ENCODE measurements around the gene RPA1.
"Not testable (repeated sequence)": the region's sequence is repeated elsewhere in the genome, so short reads cannot be mapped to it uniquely, and the experiment has no call there.

The RPA1 gene

DNA sequence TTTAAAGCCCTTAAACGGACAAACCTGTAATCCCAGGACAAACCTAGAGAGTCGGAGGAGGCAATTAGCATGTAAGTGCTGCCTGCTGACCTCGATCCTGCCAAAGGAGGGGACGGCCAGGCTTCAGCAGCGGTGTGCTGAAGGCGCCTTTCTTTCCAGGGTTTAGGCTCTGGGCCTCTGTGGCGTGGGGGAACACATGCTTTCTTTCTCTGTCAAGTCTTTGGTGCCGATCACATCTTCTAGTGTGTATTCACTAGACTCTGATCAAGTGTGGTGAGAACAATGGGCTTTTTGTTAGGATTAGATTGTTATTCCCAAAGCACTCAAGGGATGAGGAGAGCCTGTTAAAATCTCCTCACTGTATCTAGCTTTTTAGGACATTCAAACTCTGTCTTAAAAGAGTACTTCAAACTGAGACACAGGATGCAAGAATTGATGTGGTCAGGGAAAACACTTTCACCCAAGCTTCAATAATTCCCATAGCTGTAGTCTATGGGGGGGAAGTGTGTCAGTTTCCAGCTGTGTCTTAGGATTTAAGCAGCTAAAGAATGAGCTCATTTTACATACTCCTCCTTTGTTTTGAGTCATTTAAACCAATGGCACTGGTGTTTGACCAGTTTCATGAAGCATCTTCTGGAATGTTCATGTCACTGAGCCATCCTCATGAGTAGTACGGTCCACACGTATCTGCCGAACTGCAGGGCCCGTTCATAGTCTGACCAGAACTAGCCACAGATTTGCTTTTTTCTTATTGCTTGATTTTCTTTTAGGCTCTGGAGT is 51.2 kb downstream of the RPA1 start:
- DNase-seq = no peak

GRCh38 chr17:1882836-1883235 is 53.0 kb downstream of the RPA1 start:
- DNase-seq = peak; percentile 30 to 52

DNA sequence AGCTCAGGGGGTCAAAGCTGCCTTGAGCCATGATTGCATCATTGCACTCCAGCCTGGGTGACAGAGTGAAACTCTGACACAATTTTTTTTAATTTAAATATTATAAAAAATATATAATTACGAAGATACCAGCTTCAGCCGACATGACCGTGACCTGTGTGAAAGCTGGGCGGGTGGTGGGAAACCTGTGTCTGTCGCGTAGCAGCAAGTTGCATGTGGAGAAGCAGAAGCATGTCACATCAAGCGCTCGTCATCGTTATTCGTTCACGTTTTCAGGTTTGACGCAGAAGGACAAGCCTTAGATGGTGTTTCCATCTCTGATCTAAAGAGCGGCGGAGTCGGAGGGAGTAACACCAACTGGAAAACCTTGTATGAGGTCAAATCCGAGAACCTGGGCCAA is 53.7 kb downstream of the RPA1 start:
- no peak for DNase-seq

- no peak for DNase-seq
Observed at GRCh38 chr17:1888741-1889140, 58.9 kb downstream of the RPA1 start.

- peak; percentile 22 to 48 for DNase-seq
Observed at GRCh38 chr17:1890758-1891450, 61.1 kb downstream of the RPA1 start.

DNA sequence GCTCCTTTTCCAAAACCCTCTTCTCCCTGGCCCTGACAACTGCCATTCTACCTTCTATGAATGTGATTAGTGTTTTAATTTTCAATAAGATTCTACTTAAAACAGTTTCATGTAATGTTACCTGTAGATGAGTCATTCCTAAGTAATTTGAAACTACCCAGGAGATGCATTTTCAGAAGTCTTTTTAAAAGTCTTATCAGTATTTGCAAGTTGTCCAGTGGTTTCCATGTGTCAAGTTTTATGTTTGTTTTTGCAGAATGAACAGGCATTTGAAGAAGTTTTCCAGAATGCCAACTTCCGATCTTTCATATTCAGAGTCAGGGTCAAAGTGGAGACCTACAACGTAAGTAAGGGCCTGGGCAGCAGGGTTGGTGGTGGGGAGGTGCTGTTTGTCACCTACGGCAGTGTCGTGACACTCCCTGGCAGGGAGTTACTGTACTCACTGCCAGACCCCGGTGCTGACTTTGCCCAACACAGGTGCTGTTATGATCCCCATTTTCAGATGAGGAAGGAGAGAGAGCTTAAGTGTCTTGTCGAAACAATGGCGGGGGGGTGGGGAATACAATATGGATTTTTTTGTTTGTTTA is 65.0 kb downstream of the RPA1 start:
- DNase-seq = no peak

DNA sequence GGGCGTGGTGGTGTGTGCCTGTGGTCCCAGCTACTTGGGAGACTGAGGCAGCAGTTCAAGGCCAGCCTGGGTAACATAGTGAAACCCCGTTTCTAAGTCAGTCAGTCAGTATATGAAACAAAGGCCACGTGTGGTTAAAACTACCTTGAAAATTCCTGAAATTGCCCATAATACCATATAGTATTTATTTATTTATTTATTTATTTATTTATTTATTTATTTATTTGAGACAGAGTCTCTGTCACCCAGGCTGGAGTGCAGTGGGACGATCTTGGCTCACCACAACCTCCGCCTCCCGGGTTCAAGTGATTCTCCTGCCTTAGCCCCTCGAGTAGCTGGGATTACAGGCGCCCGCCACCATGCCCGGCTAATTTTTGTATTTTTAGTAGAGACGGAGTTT is 65.7 kb downstream of the RPA1 start:
- DNase-seq = not testable (repeated sequence)

DNA sequence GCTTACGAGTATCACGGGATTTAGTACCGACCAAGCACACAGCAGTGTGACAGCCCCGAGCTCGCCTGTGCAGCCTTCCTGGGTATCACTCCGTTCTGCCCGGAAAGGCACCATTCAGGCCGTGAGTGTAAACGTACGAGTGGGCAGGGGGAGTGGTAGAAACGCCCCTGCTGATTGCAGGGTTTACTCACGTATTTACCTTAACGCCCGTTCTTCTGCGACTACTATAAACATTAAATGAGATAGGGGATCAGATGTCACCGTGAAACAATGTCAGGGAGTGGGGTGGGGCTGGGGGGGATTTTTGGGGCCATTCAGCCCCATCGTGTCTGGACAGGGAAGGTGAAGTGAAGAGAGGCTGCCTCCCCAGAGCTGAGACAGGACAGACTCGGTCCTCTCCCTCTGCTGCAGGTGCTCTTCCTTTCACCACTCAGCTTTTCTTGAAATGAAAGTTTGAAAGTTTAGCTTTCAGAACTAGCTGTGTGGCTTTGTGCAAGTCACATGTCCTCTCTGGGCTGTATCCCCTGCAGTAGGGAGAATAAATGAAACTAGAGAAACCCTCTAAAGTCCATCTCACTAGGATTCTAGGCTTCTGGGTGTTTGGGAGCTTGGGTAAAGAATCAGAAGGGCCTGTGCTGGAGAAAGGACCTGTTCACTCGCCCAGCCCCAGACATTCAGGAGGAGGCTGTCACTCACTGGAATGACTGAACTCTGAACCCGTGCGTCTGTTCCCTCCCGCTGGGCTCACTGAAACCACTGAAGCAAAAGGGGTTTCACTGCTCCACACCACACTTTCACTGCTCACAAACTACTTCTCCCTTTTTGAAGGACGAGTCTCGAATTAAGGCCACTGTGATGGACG is 66.7 kb downstream of the RPA1 start:
- no peak for DNase-seq

GRCh38 chr17:1897105-1897656 is 67.4 kb downstream of the RPA1 start:
- DNase-seq = no peak

DNA sequence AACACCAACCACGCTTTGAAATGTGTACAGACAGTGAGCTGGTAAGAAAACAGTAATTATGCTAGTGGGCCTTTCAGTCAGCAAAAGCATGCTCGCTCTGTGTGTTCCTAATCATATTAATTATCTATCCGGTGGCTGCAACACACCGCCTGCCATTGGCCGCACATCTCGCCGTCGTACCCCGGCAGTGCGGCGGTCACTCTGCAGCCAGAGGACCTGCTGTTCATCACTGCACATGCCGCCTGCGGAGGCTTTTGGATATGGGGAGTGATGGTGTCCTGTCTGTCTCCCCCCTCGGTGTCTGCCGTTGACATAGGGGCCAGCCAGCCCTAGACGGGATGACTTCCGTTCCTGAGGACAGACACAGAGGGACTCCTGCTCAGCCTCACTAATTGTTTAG is 68.5 kb downstream of the RPA1 start:
- DNase-seq = no peak

- DNase-seq = no peak
Observed at GRCh38 chr17:1898872-1899271, 69.1 kb downstream of the RPA1 start.

DNA sequence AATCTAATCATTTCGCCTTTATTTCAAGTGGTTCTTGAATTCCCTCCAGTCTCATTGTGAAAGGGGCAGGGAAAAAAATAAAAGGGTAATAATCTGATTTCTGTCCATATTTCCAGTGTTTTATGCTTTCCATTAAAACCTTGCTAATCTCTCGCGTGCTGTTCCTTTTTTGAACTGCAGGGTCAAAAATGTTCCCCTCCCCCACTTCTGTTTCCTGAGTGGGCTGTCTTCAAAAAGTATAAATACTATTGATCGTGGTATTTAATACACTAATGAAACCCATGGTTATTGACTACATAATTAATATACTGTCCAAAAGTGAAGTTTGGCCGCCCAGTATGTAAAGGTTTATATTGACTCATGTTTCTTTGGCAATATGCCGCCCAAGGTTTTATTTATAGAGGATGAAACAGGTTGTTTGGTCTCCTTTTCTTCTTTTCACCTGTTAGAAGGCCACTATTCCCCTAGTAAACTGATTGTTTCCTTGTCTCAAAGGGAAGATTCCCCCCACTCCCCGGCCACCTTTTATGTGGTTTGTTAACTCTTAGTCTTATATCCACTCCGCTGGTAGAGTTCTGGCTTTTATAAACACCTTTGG is 69.7 kb downstream of the RPA1 start:
- DNase-seq = no peak

DNA sequence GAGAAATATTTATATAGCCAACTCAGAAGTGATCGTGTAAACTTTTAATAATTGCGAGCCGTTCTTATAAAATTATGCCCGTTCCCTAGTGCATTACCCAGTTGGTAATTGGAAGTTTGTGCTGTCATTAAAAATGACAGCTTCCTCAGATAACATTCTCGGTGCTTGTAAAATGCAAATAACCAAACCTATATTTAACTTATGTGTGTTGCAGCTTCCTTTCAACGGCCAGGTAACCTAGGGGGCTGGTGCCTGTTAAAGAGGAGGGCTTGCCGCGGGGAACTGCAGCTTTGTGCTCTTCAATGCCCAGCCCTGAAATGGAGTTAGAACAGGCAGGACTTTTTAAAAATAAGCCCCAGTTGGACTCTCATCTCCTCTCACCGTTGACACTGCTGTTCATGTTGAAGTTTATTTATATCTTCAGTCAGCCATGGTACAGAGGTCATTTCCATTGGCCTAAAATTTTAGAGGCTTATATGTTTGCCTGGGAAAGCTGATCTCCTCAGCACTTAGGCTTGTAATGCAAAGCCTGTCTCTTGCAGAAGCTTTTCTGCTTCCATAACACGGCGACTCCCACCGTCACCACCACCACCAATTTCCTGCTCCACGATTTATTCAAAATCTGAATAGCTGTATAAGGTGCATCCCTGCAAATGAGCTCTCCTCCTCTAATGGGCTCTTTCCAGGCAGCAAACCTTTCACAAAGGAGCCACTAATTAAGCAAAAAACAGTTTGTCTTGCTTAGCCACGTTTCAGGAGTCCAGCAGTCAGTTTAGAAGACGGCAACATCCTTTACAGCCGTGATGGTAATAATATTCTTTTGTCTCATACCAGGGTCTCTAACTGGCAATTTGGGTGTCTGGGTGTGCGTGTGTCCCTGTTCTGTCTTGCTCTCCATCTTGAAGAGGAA is 74.7 kb downstream of the RPA1 start:
- DNase-seq = no peak

GRCh38 chr17:1905190-1905913 is 75.5 kb downstream of the RPA1 start:
- no peak for DNase-seq

DNA sequence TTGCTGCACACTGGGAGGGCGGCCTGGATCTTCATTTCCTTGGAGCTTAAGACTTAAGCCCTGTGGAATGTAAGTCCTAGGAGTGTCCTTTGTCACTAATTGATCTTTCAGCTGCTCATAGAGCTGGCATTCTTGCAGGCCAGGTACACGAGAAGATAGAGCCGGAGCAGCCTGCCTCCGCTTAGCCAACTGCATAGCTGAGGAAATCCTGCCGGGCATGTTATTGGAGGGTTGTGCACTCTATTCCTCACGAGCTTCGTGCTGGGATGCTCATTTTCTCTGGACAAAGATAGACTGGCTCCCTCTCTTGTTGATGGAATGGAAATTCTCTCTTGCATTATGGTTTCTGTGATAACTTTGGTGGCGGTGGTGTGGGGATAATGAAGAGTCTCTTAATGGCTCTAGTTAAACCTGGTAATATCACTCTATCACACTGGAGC is 76.9 kb downstream of the RPA1 start:
- no peak for DNase-seq

DNA sequence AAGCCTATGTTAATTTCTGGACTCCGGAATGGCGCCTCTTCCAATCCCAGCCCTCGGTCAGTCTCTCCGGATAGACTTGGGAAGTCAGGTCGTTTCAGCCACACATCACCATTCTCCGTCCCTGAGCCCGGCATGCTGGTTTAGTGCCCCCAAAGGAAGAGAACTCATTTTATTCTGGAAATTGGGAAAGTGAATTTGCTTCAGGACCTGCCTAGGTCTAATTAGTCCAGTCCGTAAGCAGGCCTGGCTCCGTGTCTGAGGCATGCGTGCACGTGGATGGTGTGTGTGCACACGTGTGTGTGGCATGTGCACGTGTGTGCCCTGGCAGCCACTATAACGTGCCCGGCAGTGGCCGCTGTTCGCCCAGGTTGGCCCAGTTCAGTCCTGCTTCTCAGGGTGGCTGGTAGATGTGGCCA is 77.4 kb downstream of the RPA1 start:
- no peak for DNase-seq

GRCh38 chr17:1907909-1908698 is 78.3 kb downstream of the RPA1 start:
- peak in 1 of 2 donors; percentile 13 for DNase-seq

GRCh38 chr17:1908699-1909309 is 79.0 kb downstream of the RPA1 start:
- peak; percentile 25 to 53 for DNase-seq

- no peak for DNase-seq
Observed at GRCh38 chr17:1909985-1910384, 80.2 kb downstream of the RPA1 start.

All from CD4-positive, alpha-beta T cell treated with Interleukin-4 for 1 hour (primary cell).